HEK293T (cell line): ENCODE measurements around the gene SGTA.

Experiments
- CTCF ChIA-PET: fragments of 350-600 bp; formaldehyde crosslinking; extraction: SDS; loops from one replicate; lab custom pipeline; 2021; ENCODE audit warnings: antibody characterized with exemption, inconsistent platforms; lab: Yijun Ruan, JAX
- POLR2A ChIA-PET: fragments of 350-600 bp; formaldehyde crosslinking; extraction: SDS; loops from one replicate; lab custom pipeline; 2020; ENCODE audit warnings: antibody characterized with exemption, inconsistent platforms; lab: Yijun Ruan, JAX
- DNase-seq: peaks from one replicate; pipeline ENCODE4 v3.0.0; 2012; ENCODE audit warnings: mixed read lengths; ENCODE audit errors: extremely low spot score
- ARNT ChIP-seq: fragments of 450-650 bp; IDR thresholded peaks from 2 replicates; pipeline ENCODE4 v1.6.1; 2017; ENCODE audit warnings: mild to moderate bottlenecking
- BHLHE40 ChIP-seq: fragments of 450-650 bp; IDR thresholded peaks from 2 replicates; pipeline ENCODE4 v1.6.1; 2016; ENCODE audit warnings: mild to moderate bottlenecking, moderate library complexity, borderline replicate concordance
- CTBP1 ChIP-seq: fragments of 450-650 bp; IDR thresholded peaks from 2 replicates; pipeline ENCODE4 v1.6.1; 2016; ENCODE audit warnings: borderline replicate concordance
- ELF4 ChIP-seq: fragments of 450-650 bp; IDR thresholded peaks from 2 replicates; pipeline ENCODE4 v1.6.1; 2017; ENCODE audit warnings: antibody characterized with exemption
- FOXA1 ChIP-seq: fragments of 450-650 bp; IDR thresholded peaks from 2 replicates; pipeline ENCODE4 v1.6.1; 2016; ENCODE audit warnings: mild to moderate bottlenecking
- FOXK2 ChIP-seq: fragments of 450-650 bp; IDR thresholded peaks from 2 replicates; pipeline ENCODE4 v1.6.1; 2016; ENCODE audit warnings: mild to moderate bottlenecking
- FOXM1 ChIP-seq: fragments of 450-650 bp; IDR thresholded peaks from 2 replicates; pipeline ENCODE4 v1.6.1; 2017; ENCODE audit warnings: mild to moderate bottlenecking, borderline replicate concordance
- HDGF ChIP-seq: fragments of 450-650 bp; IDR thresholded peaks from 2 replicates; pipeline ENCODE4 v1.6.1; 2017; ENCODE audit warnings: antibody characterized with exemption, borderline replicate concordance
- LEF1 ChIP-seq: fragments of 450-650 bp; IDR thresholded peaks from 2 replicates; pipeline ENCODE4 v1.6.1; 2017; ENCODE audit warnings: mild to moderate bottlenecking, borderline replicate concordance
- NFRKB ChIP-seq: fragments of 450-650 bp; IDR thresholded peaks from 2 replicates; pipeline ENCODE4 v1.6.1; 2016; ENCODE audit warnings: mild to moderate bottlenecking, moderate library complexity
- PKNOX1 ChIP-seq: fragments of 450-650 bp; IDR thresholded peaks from 2 replicates; pipeline ENCODE4 v1.6.1; 2016
- SP1 ChIP-seq: fragments of 450-650 bp; IDR thresholded peaks from 2 replicates; pipeline ENCODE4 v1.6.1; 2017
- SUZ12 ChIP-seq: fragments of 450-650 bp; IDR thresholded peaks from 2 replicates; pipeline ENCODE4 v1.6.1; 2016; ENCODE audit warnings: mild to moderate bottlenecking
- TARDBP ChIP-seq: fragments of 450-650 bp; IDR thresholded peaks from 2 replicates; pipeline ENCODE4 v1.6.1; 2016
- ZNF384 ChIP-seq: fragments of 450-650 bp; IDR thresholded peaks from 2 replicates; pipeline ENCODE4 v1.6.1; 2016

Gene SGTA

GRCh38 chr19:2782329-2782935 lies 641 bp downstream of the SGTA start:
- no peak for DNase-seq
- no peak for TF ChIP-seq SUZ12
- no peak for TF ChIP-seq TARDBP
- no peak for TF ChIP-seq ARNT
- TF ChIP-seq FOXA1: no peak
- TF ChIP-seq PKNOX1: no peak
- no peak for TF ChIP-seq ELF4
- CTCF ChIA-PET: interaction anchor here (0.6 kb wide), 1 partner anchor 933 kb away, joined by 3 read pairs; no protein-coding TSS in a partner anchor
- POLR2A ChIA-PET: interaction anchor here (0.8 to 1.5 kb wide), 2 partner anchors 14 to 455 kb away, joined by 3 to 4 read pairs; partner anchors contain the start of genes LSM7 and SPPL2B

GRCh38 chr19:2780284-2780683 lies 2.8 kb downstream of the SGTA start:
- ChIA-PET POLR2A (no interaction called here), CTCF (no interaction called here)

GRCh38 chr19:2779121-2779740 lies 3.8 kb downstream of the SGTA start:
- CTCF ChIA-PET: no interaction called here
- no peak for DNase-seq
- TF ChIP-seq ELF4 (no peak), SP1 (no peak)
- POLR2A ChIA-PET: no interaction called here

More at GRCh38 chr19:2780284-2780683, 2.8 kb downstream of the SGTA start:
- DNase-seq: no peak
- no peak for TF ChIP-seq ARNT
- TF ChIP-seq NFRKB: no peak

- ChIA-PET POLR2A (no interaction called here), CTCF (no interaction called here)
- no peak for TF ChIP-seq FOXM1
- TF ChIP-seq SP1: no peak
- TF ChIP-seq HDGF: no peak
- no peak for DNase-seq
Observed at GRCh38 chr19:2777952-2778683, 5.0 kb downstream of the SGTA start.

- CTCF ChIA-PET: no interaction called here
- no peak for DNase-seq
Observed at GRCh38 chr19:2775556-2776430, 7.3 kb downstream of the SGTA start.

GRCh38 chr19:2774953-2775555 lies 8.0 kb downstream of the SGTA start:
- TF ChIP-seq NFRKB (no peak), FOXM1 (no peak), FOXA1 (no peak), BHLHE40 (no peak), LEF1 (no peak), ZNF384 (no peak), FOXK2 (no peak), CTBP1 (no peak), ELF4 (no peak)
- POLR2A ChIA-PET: interaction anchor here (1.1 kb wide), 1 partner anchor 10 kb away, joined by 4 read pairs; the partner anchor contains the start of gene THOP1
- DNase-seq: no peak
- CTCF ChIA-PET: no interaction called here

More at GRCh38 chr19:2775556-2776430, 7.3 kb downstream of the SGTA start:
- POLR2A ChIA-PET: interaction anchor here (1.1 kb wide), 1 partner anchor 9 kb away, joined by 4 read pairs; the partner anchor contains the start of gene THOP1
- TF ChIP-seq BHLHE40: no peak

GRCh38 chr19:2774083-2774679 lies 8.9 kb downstream of the SGTA start:
- no peak for DNase-seq
- TF ChIP-seq HDGF: no peak
- TF ChIP-seq FOXA1: no peak
- TF ChIP-seq FOXK2: no peak
- no peak for TF ChIP-seq ZNF384
- TF ChIP-seq NFRKB: no peak
- no peak for TF ChIP-seq FOXM1
- POLR2A ChIA-PET: no interaction called here
- CTCF ChIA-PET: no interaction called here
